Heart right ventricle (tissue), 16 donors: ENCODE data around the gene RIN2. TPM values are rescaled to one million over a fixed set of nuclear protein-coding genes. Genes with fewer than 3 reads are reported as not detected.

Experiments
- ATAC-seq, 8 donors: fragments of 200-7000 bp; cut with Tn5 transposase; one replicate each; pipeline ENCODE4 v1.9.1; 2020; ENCODE audit warnings: mild to moderate bottlenecking in 8 of 8, moderate library complexity in 8 of 8, moderate number of reproducible peaks in 1 of 8
- DNase-seq, 2 donors: peaks; one replicate each; pipeline ENCODE4 v3.0.0-alpha.2; 2020
- H3K27ac ChIP-seq, 10 donors: fragments of 200-600 bp; sonication (generic) in 2 of 10; one replicate each; pipeline versions ENCODE4 v1.5.0 to v1.8.0; 2020 to 2022; ENCODE audit warnings: mild to moderate bottlenecking in 3 of 10
- H3K27me3 ChIP-seq, 7 donors: fragments of 200-600 bp; one replicate each; pipeline ENCODE4 v1.8.0; 2021 to 2022; ENCODE audit warnings: mild to moderate bottlenecking in 2 of 7
- H3K36me3 ChIP-seq, 9 donors: fragments of 200-600 bp; sonication (generic) in 1 of 9; one replicate each; pipeline versions ENCODE4 v1.5.0 to v1.8.0; 2020 to 2022; ENCODE audit warnings: mild to moderate bottlenecking in 2 of 9
- H3K4me1 ChIP-seq, 9 donors: fragments of 200-600 bp; sonication (generic) in 1 of 9; one replicate each; pipeline versions ENCODE4 v1.5.0 to v1.8.0; 2020 to 2022; ENCODE audit warnings: mild to moderate bottlenecking in 4 of 9
- H3K4me3 ChIP-seq, 10 donors: fragments of 200-600 bp; sonication (generic) in 2 of 10; one replicate each; pipeline versions ENCODE4 v1.5.0 to v1.8.0; 2020 to 2022; ENCODE audit warnings: mild to moderate bottlenecking in 7 of 10, moderate library complexity in 2 of 10
- H3K9me3 ChIP-seq, 11 donors: fragments of 200-600 bp in 10 of 11; sonication (generic) in 2 of 11; one replicate each; pipeline versions ENCODE4 v1.5.0 to v1.8.0; 2013 to 2022; ENCODE audit warnings: mild to moderate bottlenecking in 2 of 11, control low read depth in 1 of 11, moderate library complexity in 1 of 11
- WGBS, 2 donors: extraction: QIAGEN DNeasy Blood & Tissue Kit; methylation state at CpG; one replicate each; pipeline ENCODE4 v1.1.7; 2013; ENCODE audit warnings: inconsistent platforms in 1 of 2; 5-methylcytosine and 5-hydroxymethylcytosine counted together
- intact Hi-C, 10 donors: fragments of 100-400 bp; cut with DNase I; formaldehyde crosslinking; loops; one replicate each; pipeline versions ENCODE4 v1.11.1 to v1.14.2; 2022
- polyA plus RNA-seq, 2 donors: library from polyadenylated mRNA; stranded (reverse); fragments of 200-250 nt; gene quantifications; one replicate each; pipeline ENCODE4 v1.2.3, GENCODE V29; 2013
- total RNA-seq, 10 donors: library from RNA; stranded (reverse); fragmentation: NEBNext Ultra II Directional in 3 of 10; extraction: Animal tissue kit (Norgen Biotek cat#: 25700) in 3 of 10; gene quantifications; one replicate each; pipeline versions ENCODE4 v1.2.1 to v1.2.4, GENCODE V29; 2021 to 2023
- TF ChIP-seq, protein P1 (sequence below), 9 donors: fragments of 200-600 bp; sonication (generic) in 2 of 9; IDR thresholded peaks; one replicate each; pipeline versions ENCODE4 v1.5.0 to v1.8.0; 2021 to 2022; ENCODE audit warnings: antibody characterized with exemption in 9 of 9, mild to moderate bottlenecking in 5 of 9, moderate library complexity in 1 of 9
- donor health status: Arrhythmogenic right ventricular cardiomyopathy.
- donor health status: ischemic (EF 13 %, LVEDD 7.1; RV severe dilation, severe dysfunction).
- donor health status: healthy with polysubstance abuse.
- donor health status: DM: no; HTN: yes; CAD: no.
- donor health status: DM: no; HTN: no; CAD: no.
- donor health status: ischemic (EF 25% LVEDD 6.9; RV normal size, moderate dysfunction).
- donor health status: ischemic (EF 25% LVEDD 5.7; RV mildly dilated, moderate dysfunction).
- donor health status: healthy.
- donor health status: DM: yes; HTN: yes; CAD: no.
- donor health status: Ischemic cardiomyopathy.
- donor health status: ischemic (EF 35%, LVEDD 5.7; RV mildly dilated, moderate dysfunction).
- donor health status: nonischemic (EF 11% LVEDD 7.7; RV severe dilation, severe dysfunction).
- donor health status: DM: yes; HTN: yes; CAD: no.
- donor health status: PGD.
- donor health status: ischemic (EF 29% LVEDD 5.4; RV normal size, mild dysfunction).
- donor health status: nonischemic (EF 23%, LVEDD 6.1; RV moderate dilation, normal function).

RIN2 gene
- total and polyA plus RNA-seq, 12 donors = 9.0 to 66.2 (median 60.5) TPM

GRCh38 chr20:19730706-19731105 lies 27.4 kb upstream of the RIN2 start:
- Histone ChIP-seq H3K4me1 (peaks cover 8 to 23% (median 15%) of the 10 kb centered on the region in 9 donors), H3K27ac (no peak overlapping the region), H3K4me3 (no peak overlapping the region), H3K36me3 (no peaks in the 10 kb centered on the region), H3K27me3 (no peaks in the 10 kb centered on the region), H3K9me3 (no peaks in the 10 kb centered on the region)
- intact Hi-C loops = loop anchor here in 1 of 10 donors (5.0 kb wide), 1 partner anchor 33 kb away; no protein-coding TSS in a partner anchor
- TF ChIP-seq, protein P1, sequence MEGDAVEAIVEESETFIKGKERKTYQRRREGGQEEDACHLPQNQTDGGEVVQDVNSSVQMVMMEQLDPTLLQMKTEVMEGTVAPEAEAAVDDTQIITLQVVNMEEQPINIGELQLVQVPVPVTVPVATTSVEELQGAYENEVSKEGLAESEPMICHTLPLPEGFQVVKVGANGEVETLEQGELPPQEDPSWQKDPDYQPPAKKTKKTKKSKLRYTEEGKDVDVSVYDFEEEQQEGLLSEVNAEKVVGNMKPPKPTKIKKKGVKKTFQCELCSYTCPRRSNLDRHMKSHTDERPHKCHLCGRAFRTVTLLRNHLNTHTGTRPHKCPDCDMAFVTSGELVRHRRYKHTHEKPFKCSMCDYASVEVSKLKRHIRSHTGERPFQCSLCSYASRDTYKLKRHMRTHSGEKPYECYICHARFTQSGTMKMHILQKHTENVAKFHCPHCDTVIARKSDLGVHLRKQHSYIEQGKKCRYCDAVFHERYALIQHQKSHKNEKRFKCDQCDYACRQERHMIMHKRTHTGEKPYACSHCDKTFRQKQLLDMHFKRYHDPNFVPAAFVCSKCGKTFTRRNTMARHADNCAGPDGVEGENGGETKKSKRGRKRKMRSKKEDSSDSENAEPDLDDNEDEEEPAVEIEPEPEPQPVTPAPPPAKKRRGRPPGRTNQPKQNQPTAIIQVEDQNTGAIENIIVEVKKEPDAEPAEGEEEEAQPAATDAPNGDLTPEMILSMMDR (IDR thresholded peaks at IDR 0.05) = no peak
- ATAC-seq (no peak), DNase-seq (no peak)
- WGBS, 2 donors = 64 to 72% methylated on average over 7 of the region's 7 CpGs

DNA sequence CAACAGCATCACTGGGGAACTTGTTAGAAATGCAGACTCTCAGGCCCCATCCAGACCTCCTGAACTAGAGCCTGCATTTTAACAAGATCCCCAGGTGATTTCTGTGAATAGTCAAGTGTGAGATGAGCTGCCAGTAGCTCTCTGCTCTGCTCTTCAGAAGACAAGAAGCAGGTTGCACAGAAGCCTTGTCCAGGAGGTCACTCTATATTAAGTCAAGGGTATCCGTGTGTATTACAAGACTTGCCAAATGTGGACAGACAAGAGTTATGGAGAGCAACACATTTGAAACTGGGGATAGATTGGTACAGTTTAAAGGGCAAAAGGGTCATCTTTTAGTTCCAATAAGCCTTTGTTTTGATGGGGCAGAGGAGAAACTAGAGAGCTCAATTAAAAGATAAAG lies 23.2 kb upstream of the RIN2 start:
- intact Hi-C loops = loop anchor here in 2 of 10 donors (5.0 kb wide), 2 partner anchors 33 to 38 kb away; no protein-coding TSS in a partner anchor
- H3K27me3 ChIP-seq = no peaks in the 10 kb centered on the region
- DNase-seq (no peak), ATAC-seq (peak; percentile 18 to 72 (median 51))
- H3K9me3 ChIP-seq = no peaks in the 10 kb centered on the region
- TF ChIP-seq, protein P1 (IDR thresholded peaks at IDR 0.05) = no peak
- peaks cover 8 to 33% (median 18%) of the 10 kb centered on the region in 9 donors for H3K4me1 ChIP-seq
- WGBS, 2 donors = 38 to 48% methylated on average over 1 of the region's 1 CpG
- H3K4me3 ChIP-seq = no peak overlapping the region
- H3K36me3 ChIP-seq = no peaks in the 10 kb centered on the region
- H3K27ac ChIP-seq = peak overlapping the region in 9 of 10 donors; percentile 5 to 86 (median 69)

DNA sequence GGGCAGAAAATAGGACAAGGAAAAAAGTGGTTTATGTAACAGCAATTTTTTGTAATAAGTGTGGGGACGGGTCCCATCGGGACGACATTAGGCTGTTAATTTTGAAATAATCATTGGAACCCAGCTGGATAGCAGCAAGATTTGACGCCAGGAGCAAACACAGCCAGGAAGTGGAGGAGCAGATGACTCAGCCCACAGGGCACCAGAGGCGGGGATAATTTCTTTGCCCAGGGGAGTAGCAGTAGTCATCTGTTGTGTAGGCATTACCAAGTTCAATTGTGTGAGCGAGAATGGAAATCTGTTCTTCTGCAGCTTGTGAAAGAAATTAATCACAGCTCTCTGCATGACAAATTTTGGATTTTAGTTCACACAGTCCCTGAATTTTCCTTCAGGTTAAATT lies 22.6 kb upstream of the RIN2 start:
- DNase-seq = peak; percentile 65 to 77
- 18 to 28% methylated on average over 6 of the region's 6 CpGs for WGBS, 2 donors
- ATAC-seq = peak; percentile 85 to 99 (median 94)
- intact Hi-C loops = loop anchor here in 1 of 10 donors (5.0 kb wide), 1 partner anchor 33 kb away; no protein-coding TSS in a partner anchor
- peak overlapping the region in 9 of 10 donors; percentile 5 to 86 (median 69) for H3K27ac ChIP-seq
- H3K36me3 ChIP-seq = no peaks in the 10 kb centered on the region
- no peaks in the 10 kb centered on the region for H3K9me3 ChIP-seq
- H3K4me1 ChIP-seq = peaks cover 8 to 33% (median 18%) of the 10 kb centered on the region in 9 donors
- TF ChIP-seq, protein P1 (IDR thresholded peaks at IDR 0.05) = no peak
- H3K4me3 ChIP-seq = no peak overlapping the region
- no peaks in the 10 kb centered on the region for H3K27me3 ChIP-seq

DNA sequence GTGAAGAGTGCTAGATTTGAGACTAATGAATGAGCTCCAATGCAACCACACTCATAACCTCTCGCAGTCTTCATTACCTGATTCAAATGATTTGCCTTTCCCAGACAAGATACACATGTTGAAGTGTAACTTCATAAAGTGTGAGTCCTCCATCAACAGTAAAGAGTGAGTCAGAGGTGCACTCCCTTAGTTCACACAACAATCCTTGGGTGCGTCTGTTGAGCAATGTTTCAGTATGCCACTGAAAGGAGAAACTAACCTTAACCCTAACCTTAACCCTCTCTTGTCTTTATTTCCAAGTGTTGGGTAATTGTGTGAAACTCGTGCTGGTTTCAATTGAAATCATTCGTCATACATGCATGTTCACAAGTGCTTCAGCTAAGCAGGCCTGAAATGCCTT lies 21.0 kb upstream of the RIN2 start:
- Histone ChIP-seq H3K9me3 (no peaks in the 10 kb centered on the region), H3K36me3 (no peaks in the 10 kb centered on the region), H3K4me3 (no peak overlapping the region), H3K4me1 (peaks cover 8 to 33% (median 18%) of the 10 kb centered on the region in 9 donors), H3K27ac (peak overlapping the region in 1 of 10 donors; percentile 46), H3K27me3 (no peaks in the 10 kb centered on the region)
- 76 to 80% methylated on average over 4 of the region's 4 CpGs for WGBS, 2 donors
- TF ChIP-seq, protein P1 (IDR thresholded peaks at IDR 0.05) = no peak
- ATAC-seq (peak in 1 of 8 donors; percentile 60), DNase-seq (no peak)
- intact Hi-C loops = loop anchor here in 1 of 10 donors (5.0 kb wide), 1 partner anchor 35 kb away; no protein-coding TSS in a partner anchor
